ENCODE measurements around the gene PPP2R2C. TPM values are rescaled to one million over a fixed set of nuclear protein-coding genes. Genes with fewer than 3 reads are reported as not detected.

PPP2R2C gene
- total RNA-seq, 2 donors from 2014 or later, result 0.14 to 0.41 TPM

GRCh38 chr4:6405397-6405706 lies 67.1 kb downstream of the PPP2R2C start:
- H3K9me3 ChIP-seq, result no peaks in the 10 kb centered on the region
- no peak for TF ChIP-seq CTCF (IDR thresholded peaks at IDR 0.05)
- no peak overlapping the region for H3K4me3 ChIP-seq
- DNase-seq (ENCODE audit: low spot score) (no peak), ATAC-seq (ENCODE audit: insufficient number of reproducible peaks, low FRiP score, low read depth) (no peak)
- no peaks in the 10 kb centered on the region for H3K36me3 ChIP-seq
- H3K4me1 ChIP-seq (ENCODE audit: control insufficient read depth in 1 of 2, low read depth in 2 of 2), result no peaks in the 10 kb centered on the region
- H3K27ac ChIP-seq, result no peak overlapping the region
- H3K27me3 ChIP-seq (replicated peaks; ENCODE audit: insufficient read depth), result no peaks in the 10 kb centered on the region

- DNase-seq (ENCODE audit: low spot score) (no peak), ATAC-seq (ENCODE audit: insufficient number of reproducible peaks, low FRiP score, low read depth) (no peak)
- H3K27me3 ChIP-seq (replicated peaks; ENCODE audit: insufficient read depth), result no peaks in the 10 kb centered on the region
- no peak for TF ChIP-seq CTCF (IDR thresholded peaks at IDR 0.05)
- H3K27ac ChIP-seq, result no peak overlapping the region
- H3K9me3 ChIP-seq, result no peaks in the 10 kb centered on the region
- H3K36me3 ChIP-seq, result no peaks in the 10 kb centered on the region
- no peaks in the 10 kb centered on the region for H3K4me1 ChIP-seq (ENCODE audit: control insufficient read depth in 1 of 2, low read depth in 2 of 2)
- H3K4me3 ChIP-seq, result no peak overlapping the region
These were observed 67.6 kb downstream of the PPP2R2C start for GRCh38 chr4:6404611-6405396.

- Histone ChIP-seq H3K27ac (no peak overlapping the region), H3K4me3 (no peak overlapping the region), H3K9me3 (no peaks in the 10 kb centered on the region), H3K4me1 (ENCODE audit: control insufficient read depth in 1 of 2, low read depth in 2 of 2) (no peaks in the 10 kb centered on the region), H3K27me3 (replicated peaks; ENCODE audit: insufficient read depth) (no peaks in the 10 kb centered on the region), H3K36me3 (no peaks in the 10 kb centered on the region)
- TF ChIP-seq CTCF (IDR thresholded peaks at IDR 0.05), result no peak
- DNase-seq (ENCODE audit: low spot score) (no peak), ATAC-seq (ENCODE audit: insufficient number of reproducible peaks, low FRiP score, low read depth) (no peak)
These were observed 69.1 kb downstream of the PPP2R2C start for GRCh38 chr4:6403400-6403685.

- no peak for DNase-seq (ENCODE audit: low spot score)
- Histone ChIP-seq H3K27ac (no peak overlapping the region), H3K27me3 (replicated peaks; ENCODE audit: insufficient read depth) (no peaks in the 10 kb centered on the region), H3K4me1 (ENCODE audit: control insufficient read depth in 1 of 2, low read depth in 2 of 2) (no peaks in the 10 kb centered on the region), H3K4me3 (no peak overlapping the region), H3K9me3 (no peaks in the 10 kb centered on the region), H3K36me3 (no peaks in the 10 kb centered on the region)
- no peak for ATAC-seq (ENCODE audit: insufficient number of reproducible peaks, low FRiP score, low read depth)
- TF ChIP-seq CTCF (IDR thresholded peaks at IDR 0.05), result no peak
These were observed 69.6 kb downstream of the PPP2R2C start for GRCh38 chr4:6402566-6403399.

- Histone ChIP-seq H3K4me3 (no peak overlapping the region), H3K27me3 (replicated peaks; ENCODE audit: insufficient read depth) (no peaks in the 10 kb centered on the region), H3K27ac (no peak overlapping the region), H3K4me1 (ENCODE audit: control insufficient read depth in 1 of 2, low read depth in 2 of 2) (no peaks in the 10 kb centered on the region), H3K36me3 (no peaks in the 10 kb centered on the region), H3K9me3 (no peaks in the 10 kb centered on the region)
- ATAC-seq (ENCODE audit: insufficient number of reproducible peaks, low FRiP score, low read depth) (no peak), DNase-seq (ENCODE audit: low spot score) (no peak)
- no peak for TF ChIP-seq CTCF (IDR thresholded peaks at IDR 0.05)
These were observed 70.6 kb downstream of the PPP2R2C start for GRCh38 chr4:6401797-6402196.
